HG02973 (cell line): ENCODE measurements around the gene SLC27A1.
A peak's percentile ranks its signal among the peaks of the same experiment; 100 is the strongest.

Source experiments
- ATAC-seq: cut with Tn5 transposase; IDR thresholded peaks from one replicate; pipeline ENCODE4 v1.9.1; 2021; ENCODE audit warnings: moderate library complexity; ENCODE audit not compliant: unreplicated experiment

The SLC27A1 gene

GRCh38 chr19:17470068-17470841, at the start of gene SLC27A1:
Gene SLC27A1, plus strand, starts transcription at chr19:17470524. Its CDS starts 17 bp downstream, at chr19:17470541.
- ATAC-seq = peak; percentile 64

- ATAC-seq = no peak
These were observed 48.4 kb upstream of the SLC27A1 start for GRCh38 chr19:17421942-17422341.

- ATAC-seq = no peak
These were observed 46.7 kb upstream of the SLC27A1 start for GRCh38 chr19:17423429-17424208.

DNA sequence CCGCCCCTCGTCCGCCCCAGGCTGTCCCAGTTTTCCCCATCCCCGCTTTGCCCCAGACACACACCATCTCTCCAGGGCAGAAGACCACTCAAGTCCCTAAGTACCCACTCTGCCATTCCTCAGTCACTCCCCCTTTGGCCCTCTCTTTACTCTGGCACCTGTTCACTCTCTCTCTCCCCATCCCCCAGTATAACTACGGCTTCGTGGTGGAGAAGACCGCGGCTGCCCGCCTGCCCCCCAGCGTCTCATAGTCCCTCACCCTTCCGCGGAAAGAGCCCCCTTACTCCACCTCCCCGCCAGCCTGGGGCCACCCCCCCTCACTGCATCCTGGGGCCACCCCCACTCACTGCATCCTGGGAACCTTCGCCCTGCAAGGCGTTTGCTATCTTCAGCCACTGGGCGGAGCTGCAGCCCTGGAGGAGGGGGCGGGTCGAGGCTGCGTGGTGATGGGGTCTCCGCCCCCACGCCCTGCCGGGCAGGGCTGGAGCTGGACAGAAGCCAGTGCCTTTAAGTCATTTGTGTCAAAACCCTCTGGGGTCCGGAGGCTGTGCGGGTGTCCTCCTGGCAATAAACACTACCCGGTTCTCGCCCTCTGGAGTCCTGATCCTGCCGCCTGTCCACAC, 45.5 kb upstream of the SLC27A1 start:
- no peak for ATAC-seq

DNA sequence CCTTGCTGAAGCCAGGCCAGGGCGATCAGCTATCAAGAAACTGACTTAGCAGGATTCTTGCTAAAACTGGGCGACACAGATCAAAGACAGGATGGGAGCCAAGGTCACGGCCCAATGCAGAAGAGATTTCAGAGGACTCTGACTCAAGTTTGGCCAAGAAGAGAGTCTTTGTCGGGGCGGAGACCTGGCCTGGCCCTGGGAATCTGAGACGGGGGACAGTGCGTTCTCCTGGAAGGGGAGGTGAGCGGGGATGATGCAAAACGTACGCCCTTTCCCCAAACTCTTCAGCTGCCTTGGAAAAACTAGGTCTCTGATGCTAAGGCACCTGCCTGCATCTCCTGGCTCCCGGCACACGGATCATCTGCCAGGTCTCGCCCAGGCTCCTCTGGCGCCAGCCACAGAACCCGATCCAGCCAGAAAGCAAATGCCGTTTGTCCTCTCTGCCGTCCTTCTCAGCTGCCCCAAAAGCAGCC, 40.6 kb upstream of the SLC27A1 start:
- ATAC-seq = no peak

DNA sequence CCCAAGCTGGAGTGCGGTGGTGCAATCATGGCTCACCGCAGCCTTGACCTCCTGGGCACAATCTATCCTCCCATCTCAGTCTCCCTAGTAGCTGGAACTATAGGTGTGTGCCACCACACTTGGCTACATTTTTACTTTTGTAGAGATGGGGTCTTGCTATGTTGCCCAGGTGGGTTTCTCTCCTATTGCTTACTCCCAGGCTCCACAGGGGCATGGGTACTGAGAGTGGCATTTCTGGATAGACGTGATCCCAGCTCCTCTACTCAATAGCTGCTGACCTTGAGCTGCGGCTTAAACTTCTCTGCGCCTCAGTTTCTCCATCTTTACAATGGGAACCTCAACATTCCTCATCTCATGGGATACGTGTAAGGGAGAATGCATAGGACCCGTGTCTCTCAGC, 38.9 kb upstream of the SLC27A1 start:
- ATAC-seq = no peak

DNA sequence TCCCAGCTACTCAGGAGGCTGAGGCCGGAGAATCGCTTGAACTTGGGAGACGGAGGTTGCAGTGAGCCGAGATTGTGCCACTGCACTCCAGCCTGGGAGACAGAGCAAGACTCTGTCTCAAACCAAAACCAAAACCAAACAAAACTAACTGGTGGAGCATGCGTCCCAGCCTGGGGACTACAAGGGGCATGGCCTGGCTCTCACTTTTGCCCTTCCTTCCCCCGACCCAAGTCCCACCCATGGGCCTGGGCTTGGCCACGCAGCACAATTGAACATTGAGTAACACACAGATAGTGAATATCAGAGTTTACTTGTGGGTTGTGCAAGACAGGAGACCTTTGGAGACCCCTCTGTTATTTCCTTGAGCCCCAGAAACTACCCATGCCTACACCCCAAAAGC, 35.1 kb upstream of the SLC27A1 start:
- no peak for ATAC-seq

DNA sequence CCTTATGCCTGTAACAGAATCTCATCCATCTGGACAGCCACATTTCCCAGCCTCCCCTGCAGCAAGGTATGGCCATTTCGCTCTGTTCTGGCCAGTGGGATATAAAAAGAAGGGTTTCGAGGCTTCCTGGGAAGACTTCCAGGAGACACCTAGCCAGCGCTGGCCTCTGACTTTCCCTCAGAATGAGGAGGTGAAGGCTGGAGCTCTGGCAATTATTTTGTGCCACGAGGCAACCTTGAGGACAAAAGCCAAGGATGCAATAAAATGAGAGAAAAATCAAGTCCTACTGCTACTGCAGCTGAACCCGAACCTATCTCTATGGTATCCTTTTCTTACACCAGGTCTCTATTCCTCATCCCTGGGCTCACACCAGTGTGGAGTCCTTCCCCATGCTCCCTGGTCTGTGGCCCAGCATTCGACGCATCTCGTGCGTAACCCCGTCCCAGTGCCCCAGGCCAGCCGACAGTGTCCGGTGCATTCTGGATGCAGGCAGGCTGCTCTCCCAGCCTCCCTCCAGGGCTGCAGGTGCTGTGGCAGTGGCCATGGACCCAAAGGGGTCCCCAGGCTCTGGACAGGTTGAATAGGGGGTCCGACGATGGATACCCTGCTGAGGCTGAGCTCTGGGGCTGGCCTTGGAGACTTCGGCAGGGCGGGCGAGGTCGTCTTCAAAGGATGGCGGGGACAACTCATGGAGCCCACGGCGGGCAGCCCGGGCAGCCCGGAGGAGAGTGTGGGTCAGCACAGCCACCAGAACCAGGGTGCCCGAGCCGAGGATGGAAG, 34.0 kb upstream of the SLC27A1 start:
- no peak for ATAC-seq

GRCh38 chr19:17436874-17437267, 33.5 kb upstream of the SLC27A1 start:
- ATAC-seq = no peak

DNA sequence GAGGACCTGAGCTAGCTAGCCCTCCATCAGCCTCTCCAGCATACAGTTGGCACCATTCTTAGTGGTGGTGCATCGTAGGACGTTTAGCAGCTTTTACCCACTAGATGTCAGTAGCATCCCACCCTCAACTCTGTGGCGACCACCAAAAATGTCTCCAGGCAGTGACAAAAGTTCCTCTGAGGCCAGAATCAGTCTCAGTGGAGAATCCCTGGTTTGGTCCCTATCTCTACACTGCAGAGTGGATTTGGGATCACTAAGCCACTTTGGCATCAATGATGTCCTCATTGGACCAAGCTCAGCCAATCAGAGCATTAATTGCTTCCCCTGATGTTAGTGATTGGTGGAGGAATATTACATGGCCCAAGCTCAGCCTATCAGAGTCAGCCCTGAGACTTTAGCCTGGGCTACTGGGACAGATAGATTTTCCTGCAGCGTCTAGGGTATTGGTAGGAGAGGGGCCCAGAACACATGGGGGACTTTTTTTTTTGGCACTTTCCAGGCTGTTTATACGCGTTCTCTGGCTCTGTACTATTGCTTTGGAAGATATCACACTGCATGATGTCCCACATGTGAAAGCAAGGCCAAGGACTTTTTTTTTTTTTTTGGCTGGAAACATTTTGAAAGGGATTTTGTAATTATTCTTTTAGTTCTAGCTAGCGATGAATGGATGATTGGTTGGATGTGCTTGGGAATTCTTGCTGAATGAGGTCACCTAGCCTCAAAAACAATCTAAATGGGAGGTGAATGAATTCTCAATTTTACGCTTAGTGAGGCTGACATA, 28.9 kb upstream of the SLC27A1 start:
- ATAC-seq = no peak

- ATAC-seq = no peak
These were observed 24.7 kb upstream of the SLC27A1 start for GRCh38 chr19:17445526-17446165.

GRCh38 chr19:17447704-17448130, 22.6 kb upstream of the SLC27A1 start:
- ATAC-seq = no peak

- no peak for ATAC-seq
These were observed 22.0 kb upstream of the SLC27A1 start, which contains the start of gene TMEM221 for GRCh38 chr19:17448131-17448967. Gene TMEM221, minus strand, starts transcription at chr19:17448668. Its CDS starts 206 bp downstream, at chr19:17448462.

GRCh38 chr19:17450264-17451075, 19.9 kb upstream of the SLC27A1 start:
- ATAC-seq = no peak

DNA sequence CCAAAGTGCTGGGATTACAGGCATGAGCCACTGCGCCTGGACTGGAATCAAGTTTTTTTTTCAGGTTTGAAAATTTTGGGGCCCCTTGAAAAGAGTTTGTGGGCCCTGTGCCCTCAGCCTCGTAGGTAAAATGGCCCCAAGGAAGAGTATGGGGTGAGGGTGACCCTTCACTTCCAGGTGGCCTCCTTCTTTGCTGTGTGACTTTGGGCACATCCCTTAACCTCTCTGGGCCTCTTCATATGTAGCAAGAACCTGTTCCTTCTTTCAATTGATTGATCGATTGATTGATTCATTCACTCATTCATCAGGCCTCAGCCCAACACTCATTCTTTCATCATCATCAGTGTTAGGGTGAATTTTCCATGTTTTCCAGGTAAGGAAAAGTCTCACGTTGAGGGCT, 18.5 kb upstream of the SLC27A1 start:
- no peak for ATAC-seq

DNA sequence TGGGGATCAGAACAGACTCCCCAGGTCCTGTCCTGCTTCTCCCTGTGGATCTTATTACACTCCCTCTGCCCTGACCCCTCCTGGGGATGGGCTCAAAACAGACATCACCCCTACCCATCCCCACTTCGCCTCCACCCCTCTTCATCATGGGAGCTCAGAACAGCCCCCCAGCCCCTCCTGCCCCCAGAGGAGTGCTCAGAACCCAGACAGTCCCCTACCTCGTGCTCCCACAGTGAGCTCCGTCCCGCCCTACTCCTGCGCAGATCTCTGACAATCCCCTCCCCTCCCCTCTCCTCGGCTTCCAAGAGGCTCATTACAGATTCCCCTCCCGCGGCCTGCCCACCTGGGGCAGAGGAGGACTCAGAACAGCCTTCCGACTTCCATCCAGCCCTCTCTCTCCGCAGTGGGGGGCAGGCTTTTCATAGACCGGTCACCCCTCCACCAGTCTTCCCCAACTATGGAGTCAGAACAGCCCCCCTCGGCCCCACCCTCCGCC, 15.7 kb upstream of the SLC27A1 start:
- ATAC-seq = no peak

DNA sequence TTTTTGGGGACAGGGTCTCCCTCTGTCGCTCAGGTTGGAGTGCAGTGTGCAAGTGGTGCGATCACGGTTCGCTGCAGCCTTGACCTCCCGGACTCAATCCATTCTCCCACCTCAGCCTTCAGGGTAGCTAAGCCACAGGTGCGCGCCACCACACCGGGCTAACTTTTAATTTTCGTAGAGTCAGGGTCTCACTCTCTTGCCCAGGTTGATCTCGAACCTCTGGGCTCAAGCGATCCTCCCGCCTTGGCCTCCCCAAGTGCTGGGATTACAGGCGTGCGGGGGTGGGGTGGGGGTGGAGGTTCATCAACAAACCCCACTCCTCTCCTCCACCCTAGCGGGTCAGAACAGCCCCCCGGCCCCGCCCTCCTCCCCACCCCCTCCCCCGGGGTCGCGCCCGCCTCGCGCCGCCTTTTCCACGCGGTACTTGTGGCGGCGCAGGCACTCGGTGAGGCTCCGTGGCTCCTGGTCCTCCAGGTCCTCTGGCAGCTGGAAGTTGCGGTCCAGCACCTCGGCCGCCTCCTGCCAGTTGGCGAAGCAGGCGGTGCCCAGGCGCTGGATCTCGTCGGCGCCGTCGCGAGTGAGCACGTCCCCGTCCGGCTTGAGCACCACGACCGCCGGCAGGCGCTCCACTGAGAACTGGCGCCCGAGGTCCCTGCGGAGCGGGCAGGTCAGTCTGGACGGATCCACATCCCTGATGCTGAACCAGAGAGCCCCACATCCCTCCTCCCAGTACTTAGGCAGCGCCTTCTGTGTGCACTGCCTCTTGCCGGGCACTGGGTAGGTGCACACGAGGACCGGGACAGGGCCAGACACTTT, 14.8 kb upstream of the SLC27A1 start:
- ATAC-seq = no peak
